ENCODE data around the gene SORCS3. TPM values are rescaled to one million over a fixed set of nuclear protein-coding genes. Genes with fewer than 3 reads are reported as not detected.

Gene SORCS3
- total RNA-seq, 1 experiment from 2014 or later: not detected

- Histone ChIP-seq H3K9ac (ENCODE audit: low read length) (no peak overlapping the region), H3K4me1 (ENCODE audit: control insufficient read depth in 1 of 2, insufficient read depth in 2 of 2, low read length in 2 of 2) (no peaks in the 10 kb centered on the region), H3K27me3 (ENCODE audit: insufficient read depth, low read length) (peaks cover 99% of the 10 kb centered on the region), H3K79me2 (ENCODE audit: insufficient read depth, low read length) (no peaks in the 10 kb centered on the region), H3K9me2 (ENCODE audit: insufficient read depth) (no peaks in the 10 kb centered on the region), H3K9me3 (ENCODE audit: control insufficient read depth in 1 of 2, insufficient read depth in 1 of 2, low read depth in 1 of 2, low read length in 2 of 2) (no peaks in the 10 kb centered on the region), H4K20me1 (ENCODE audit: insufficient read depth) (no peaks in the 10 kb centered on the region), H2AFZ (ENCODE audit: low read depth, low read length, poor library complexity, severe bottlenecking) (no peak overlapping the region), H3K27ac (ENCODE audit: low read depth, low read length) (no peak overlapping the region), H3K4me3 (replicated peaks in 1 of 2; ENCODE audit: low read depth in 1 of 2, low read length in 2 of 2) (no peak overlapping the region), H3K36me3 (ENCODE audit: control insufficient read depth in 1 of 2, insufficient read depth in 2 of 2, low read length in 2 of 2) (no peaks in the 10 kb centered on the region), H3K4me2 (ENCODE audit: low read length) (no peak overlapping the region)
- no peak for ATAC-seq
- CTCF ChIA-PET: interaction anchor here (1.6 kb wide), 1 partner anchor 134 kb away, joined by 3 read pairs; no protein-coding TSS in a partner anchor
- POLR2A ChIA-PET: no interaction called here
- intact Hi-C loops (cut with micrococcal nuclease): no loop called here
- no TSS peak for BruUV-seq (replicated peaks)
- DNase-seq (ENCODE audit: low read depth, low spot score): no peak
- RAD21 ChIA-PET (ENCODE audit: low non-redundant PET in 1 of 2, low total read pairs in 2 of 2, uncharacterized antibody in 2 of 2, unreplicated experiment in 2 of 2): no interaction called here
- TF ChIP-seq ZFX (IDR thresholded peaks at IDR 0.05) (no peak), EZH2phosphoT487 (IDR thresholded peaks at IDR 0.05; ENCODE audit: borderline replicate concordance) (no peak), POLR2AphosphoS5 (IDR thresholded peaks at IDR 0.05; ENCODE audit: low read depth, low read length) (no peak), EZH2 (IDR thresholded peaks at IDR 0.05) (no peak; the same call in 1 of the 2 replicates), SIN3A (IDR thresholded peaks at IDR 0.05; ENCODE audit: low read depth) (no peak), SP1 (IDR thresholded peaks at IDR 0.05; ENCODE audit: low read depth) (no peak), JUND (IDR thresholded peaks at IDR 0.05) (no peak)
Measured at GRCh38 chr10:104791471-104791870, 150.4 kb downstream of the SORCS3 start.

- no peaks in the 10 kb centered on the region for H3K9me2 ChIP-seq (ENCODE audit: insufficient read depth)
- H3K9me3 ChIP-seq (ENCODE audit: control insufficient read depth in 1 of 2, insufficient read depth in 1 of 2, low read depth in 1 of 2, low read length in 2 of 2): no peaks in the 10 kb centered on the region
- intact Hi-C loops (cut with micrococcal nuclease): no loop called here
- no peak overlapping the region for H3K27ac ChIP-seq (ENCODE audit: low read depth, low read length)
- H4K20me1 ChIP-seq (ENCODE audit: insufficient read depth): no peaks in the 10 kb centered on the region
- H2AFZ ChIP-seq (ENCODE audit: low read depth, low read length, poor library complexity, severe bottlenecking): no peak overlapping the region
- TF ChIP-seq POLR2A (IDR thresholded peaks at IDR 0.05; ENCODE audit: borderline replicate concordance, extremely low read depth, insufficient read depth, insufficient read length) (no peak), EZH2 (IDR thresholded peaks at IDR 0.05) (no peak), TCF7L2 (IDR thresholded peaks at IDR 0.05; ENCODE audit: borderline replicate concordance, extremely low read depth, insufficient read depth, insufficient read length) (no peak), EZH2phosphoT487 (IDR thresholded peaks at IDR 0.05; ENCODE audit: borderline replicate concordance) (peak; percentile 50; the same call in 1 of the 2 replicates)
- H3K27me3 ChIP-seq (ENCODE audit: insufficient read depth, low read length): peaks cover 78% of the 10 kb centered on the region
- no TSS peak for BruUV-seq (replicated peaks)
- ChIA-PET CTCF (no interaction called here), POLR2A (no interaction called here), RAD21 (ENCODE audit: low non-redundant PET in 1 of 2, low total read pairs in 2 of 2, uncharacterized antibody in 2 of 2, unreplicated experiment in 2 of 2) (no interaction called here)
- DNase-seq (ENCODE audit: low read depth, low spot score) (no peak), ATAC-seq (no peak)
- H3K4me1 ChIP-seq (ENCODE audit: control insufficient read depth in 1 of 2, insufficient read depth in 2 of 2, low read length in 2 of 2): no peaks in the 10 kb centered on the region
- no peak overlapping the region for H3K4me2 ChIP-seq (ENCODE audit: low read length)
- no peak overlapping the region for H3K4me3 ChIP-seq (replicated peaks in 1 of 2; ENCODE audit: low read depth in 1 of 2, low read length in 2 of 2)
- no peak overlapping the region for H3K9ac ChIP-seq (ENCODE audit: low read length)
- H3K36me3 ChIP-seq (ENCODE audit: control insufficient read depth in 1 of 2, insufficient read depth in 2 of 2, low read length in 2 of 2): no peaks in the 10 kb centered on the region
- H3K79me2 ChIP-seq (ENCODE audit: insufficient read depth, low read length): no peaks in the 10 kb centered on the region
Measured at GRCh38 chr10:104795411-104795810, 154.3 kb downstream of the SORCS3 start.
